Chondrocyte (in vitro differentiated cells): ENCODE results near the gene GPSM1. TPM values are rescaled to one million over a fixed set of nuclear protein-coding genes. Genes with fewer than 3 reads are reported as not detected.
"Not testable (repeated sequence)": the region's sequence is repeated elsewhere in the genome, so short reads cannot be mapped to it uniquely, and the experiment has no call there.

Experiments
- DNase-seq: peaks from one replicate; pipeline ENCODE4 v3.0.0; 2021; ENCODE audit warnings: mixed read lengths, low spot score
- H3K27ac Mint-ChIP-seq: one replicate; pipeline ENCODE4 v1.8.0; 2021; ENCODE audit warnings: mild to moderate bottlenecking, moderate library complexity, mixed read lengths; ENCODE audit not compliant: unreplicated experiment
- H3K27me3 Mint-ChIP-seq: 2 replicates; pipeline ENCODE4 v1.8.0; 2021; ENCODE audit warnings: low read depth, mixed read lengths
- H3K36me3 Mint-ChIP-seq: 2 replicates; pipeline ENCODE4 v1.8.0; 2021; ENCODE audit warnings: low read depth, mixed read lengths
- H3K4me1 Mint-ChIP-seq: 2 replicates; pipeline ENCODE4 v1.8.0; 2021; ENCODE audit warnings: low read depth, mild to moderate bottlenecking, mixed read lengths
- H3K4me3 Mint-ChIP-seq: one replicate; pipeline ENCODE4 v1.8.0; 2021; ENCODE audit warnings: mild to moderate bottlenecking, moderate library complexity, mixed read lengths; ENCODE audit not compliant: unreplicated experiment
- H3K9me3 Mint-ChIP-seq: 2 replicates; pipeline ENCODE4 v1.8.0; 2021; ENCODE audit warnings: low read depth, mixed read lengths
- total RNA-seq: library from RNA; stranded (reverse); gene quantifications from 3 replicates; pipeline ENCODE4 v1.2.1, GENCODE V29; 2021
- TF ChIP-seq, protein P1 (sequence below): fragments of 200-600 bp; sonication (generic); IDR thresholded peaks from 2 replicates; pipeline ENCODE4 v1.5.0; 2021; ENCODE audit warnings: antibody characterized with exemption, mild to moderate bottlenecking, moderate library complexity

GPSM1 gene
- total RNA-seq, 1 donor from 2014 or later: 40.0 TPM

DNA sequence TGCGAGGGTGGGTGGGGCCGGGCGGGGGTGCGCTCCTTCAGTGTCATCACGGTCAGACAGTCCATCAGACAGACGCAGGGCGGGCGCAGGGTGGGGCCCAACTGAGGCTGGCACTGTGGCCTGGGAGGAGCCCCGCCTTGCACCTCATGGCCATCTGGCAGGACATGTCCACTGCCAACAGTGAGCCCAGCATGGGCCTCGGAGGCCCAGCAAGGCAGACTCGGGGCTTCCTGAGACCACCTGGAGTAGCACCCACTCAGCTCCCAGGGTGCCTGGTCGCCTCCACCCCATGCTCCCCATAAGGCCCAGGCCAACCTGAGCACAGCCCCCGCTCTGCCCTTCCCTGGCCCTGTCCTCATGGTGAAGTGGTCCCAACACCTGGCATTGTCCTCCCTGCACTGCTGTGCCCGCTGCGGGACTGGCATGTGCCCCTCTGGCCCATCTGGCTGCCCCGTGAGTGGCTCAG is 8.5 kb upstream of the GPSM1 start:
- Mint-ChIP-seq H3K4me1 (no peaks in the 10 kb centered on the region), H3K27ac (no peak overlapping the region), H3K9me3 (peaks cover 28% of the 10 kb centered on the region), H3K4me3 (no peak overlapping the region), H3K27me3 (peaks cover 5% of the 10 kb centered on the region), H3K36me3 (peaks cover 7% of the 10 kb centered on the region)
- TF ChIP-seq, protein P1, sequence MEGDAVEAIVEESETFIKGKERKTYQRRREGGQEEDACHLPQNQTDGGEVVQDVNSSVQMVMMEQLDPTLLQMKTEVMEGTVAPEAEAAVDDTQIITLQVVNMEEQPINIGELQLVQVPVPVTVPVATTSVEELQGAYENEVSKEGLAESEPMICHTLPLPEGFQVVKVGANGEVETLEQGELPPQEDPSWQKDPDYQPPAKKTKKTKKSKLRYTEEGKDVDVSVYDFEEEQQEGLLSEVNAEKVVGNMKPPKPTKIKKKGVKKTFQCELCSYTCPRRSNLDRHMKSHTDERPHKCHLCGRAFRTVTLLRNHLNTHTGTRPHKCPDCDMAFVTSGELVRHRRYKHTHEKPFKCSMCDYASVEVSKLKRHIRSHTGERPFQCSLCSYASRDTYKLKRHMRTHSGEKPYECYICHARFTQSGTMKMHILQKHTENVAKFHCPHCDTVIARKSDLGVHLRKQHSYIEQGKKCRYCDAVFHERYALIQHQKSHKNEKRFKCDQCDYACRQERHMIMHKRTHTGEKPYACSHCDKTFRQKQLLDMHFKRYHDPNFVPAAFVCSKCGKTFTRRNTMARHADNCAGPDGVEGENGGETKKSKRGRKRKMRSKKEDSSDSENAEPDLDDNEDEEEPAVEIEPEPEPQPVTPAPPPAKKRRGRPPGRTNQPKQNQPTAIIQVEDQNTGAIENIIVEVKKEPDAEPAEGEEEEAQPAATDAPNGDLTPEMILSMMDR: no peak
- DNase-seq: no peak

DNA sequence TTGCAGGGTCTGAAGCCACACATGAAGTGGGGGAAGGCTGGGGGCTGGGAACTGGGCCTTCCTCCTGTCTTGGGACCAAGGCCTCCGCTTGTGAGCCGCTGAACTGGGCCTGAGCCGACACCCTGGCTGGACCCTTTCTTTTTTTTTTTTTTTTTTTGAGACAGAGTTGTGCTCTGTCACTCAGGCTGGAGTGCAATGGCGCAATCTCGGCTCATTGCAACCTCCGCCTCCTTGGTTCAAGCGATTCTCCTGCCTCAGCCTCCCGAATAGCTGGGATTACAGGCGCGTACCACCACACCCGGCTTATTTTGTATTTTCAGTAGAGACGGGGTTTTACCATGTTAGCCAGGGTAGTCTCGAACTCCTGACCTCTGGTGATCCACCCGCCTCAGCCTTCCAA is 8.1 kb upstream of the GPSM1 start:
- H3K4me1 Mint-ChIP-seq, H3K36me3 Mint-ChIP-seq, H3K27me3 Mint-ChIP-seq, H3K27ac Mint-ChIP-seq, DNase-seq, H3K4me3 Mint-ChIP-seq: not testable (repeated sequence)
- H3K9me3 Mint-ChIP-seq: peaks cover 28% of the 10 kb centered on the region

DNA sequence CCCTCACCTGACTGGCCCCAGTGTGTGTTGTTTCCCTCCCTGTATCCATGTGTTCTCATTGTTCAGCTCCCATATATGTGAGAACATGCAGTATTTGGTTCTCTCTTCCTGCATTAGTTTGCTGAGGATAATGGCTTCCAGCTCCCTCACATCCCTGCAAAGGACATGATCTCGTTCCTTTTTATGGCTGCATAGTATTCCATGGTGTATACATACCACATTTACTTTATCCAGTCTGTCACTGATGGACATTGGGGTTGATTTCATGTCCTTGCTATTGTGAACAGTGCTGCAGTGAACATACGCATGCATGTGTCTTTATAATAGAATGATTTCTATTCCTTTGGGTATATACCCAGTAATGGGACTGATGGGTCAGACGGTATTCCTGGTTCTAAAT is 7.4 kb upstream of the GPSM1 start:
- not testable (repeated sequence) for H3K36me3 Mint-ChIP-seq, H3K4me3 Mint-ChIP-seq, DNase-seq, H3K27ac Mint-ChIP-seq, H3K4me1 Mint-ChIP-seq, H3K27me3 Mint-ChIP-seq
- peaks cover 21% of the 10 kb centered on the region for H3K9me3 Mint-ChIP-seq

DNA sequence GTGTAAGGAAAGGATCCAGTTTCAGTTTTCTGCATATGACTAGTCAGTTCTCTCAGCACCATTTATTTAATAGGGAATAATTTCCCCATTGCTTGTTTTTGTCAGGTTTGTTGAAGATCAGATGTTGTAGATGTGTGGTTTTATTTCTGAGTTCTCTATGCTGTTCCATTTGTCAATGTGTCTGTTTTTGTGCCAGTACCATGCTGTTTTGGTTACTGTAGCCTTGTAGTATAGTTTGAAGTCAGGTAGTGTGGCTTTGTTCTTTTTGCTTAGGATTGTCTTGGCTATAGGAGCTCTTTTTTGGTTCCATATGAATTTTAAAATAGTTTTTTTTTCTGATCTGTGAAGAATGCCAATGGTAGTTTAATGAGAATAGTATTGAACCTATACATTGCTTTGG is 6.4 kb upstream of the GPSM1 start:
- H3K27ac Mint-ChIP-seq, H3K36me3 Mint-ChIP-seq, H3K4me1 Mint-ChIP-seq, DNase-seq, H3K4me3 Mint-ChIP-seq, H3K27me3 Mint-ChIP-seq: not testable (repeated sequence)
- H3K9me3 Mint-ChIP-seq: peaks cover 14% of the 10 kb centered on the region

DNA sequence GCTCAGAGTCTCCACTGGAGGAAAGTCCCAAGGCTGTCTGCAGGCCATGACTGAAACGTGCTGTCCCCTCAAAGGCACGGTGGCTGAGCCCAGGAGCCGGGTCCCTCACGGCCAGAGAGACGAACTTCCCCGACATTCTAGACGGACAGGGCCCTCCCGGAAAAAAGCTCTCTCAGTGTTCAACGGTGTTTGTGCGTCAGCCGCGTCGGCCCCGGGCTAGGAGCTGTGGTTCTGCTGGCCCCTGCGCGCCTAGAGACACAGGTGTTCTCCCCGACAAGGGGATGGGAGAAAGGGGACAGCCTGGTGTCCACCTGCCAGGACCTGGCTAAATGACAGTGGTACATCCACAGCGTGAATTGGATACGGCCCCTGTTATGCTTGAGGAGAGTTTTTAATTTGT is 5.8 kb upstream of the GPSM1 start:
- no peak for DNase-seq
- H3K4me3 Mint-ChIP-seq: no peak overlapping the region
- H3K27ac Mint-ChIP-seq: no peak overlapping the region
- peaks cover 10% of the 10 kb centered on the region for H3K9me3 Mint-ChIP-seq
- H3K27me3 Mint-ChIP-seq: peaks cover 5% of the 10 kb centered on the region
- TF ChIP-seq, protein P1: no peak
- H3K36me3 Mint-ChIP-seq: no peaks in the 10 kb centered on the region
- peaks cover 10% of the 10 kb centered on the region for H3K4me1 Mint-ChIP-seq

DNA sequence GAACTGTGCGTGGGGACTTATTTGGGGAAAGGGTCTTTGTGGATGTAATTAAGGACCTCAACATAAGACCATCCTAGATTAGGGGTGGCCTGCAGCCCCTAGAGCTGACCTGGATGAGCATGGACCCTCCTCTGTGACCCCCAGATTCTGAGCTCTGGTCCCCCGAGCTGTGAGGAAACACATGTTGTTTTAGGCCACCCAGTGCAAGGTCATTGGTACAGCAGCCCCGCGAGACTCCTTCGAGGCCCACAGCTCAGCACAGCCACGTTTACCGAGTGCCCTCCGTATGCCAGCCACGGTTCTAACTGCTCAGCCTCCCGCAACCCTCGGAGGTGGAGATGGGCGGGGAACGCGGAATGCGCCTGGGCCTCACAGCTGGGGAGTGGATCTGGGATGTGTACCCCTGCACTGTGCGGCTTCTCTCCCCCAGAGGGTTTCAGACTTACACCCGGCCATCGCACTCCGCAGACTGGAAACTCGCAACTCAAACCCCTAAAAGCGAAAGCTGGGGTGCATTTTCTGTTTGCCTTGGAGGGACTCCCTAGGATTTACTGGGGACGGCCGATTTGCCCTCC is 4.5 kb upstream of the GPSM1 start:
- Mint-ChIP-seq H3K9me3 (peaks cover 10% of the 10 kb centered on the region), H3K4me3 (no peak overlapping the region), H3K36me3 (no peaks in the 10 kb centered on the region), H3K27me3 (peaks cover 5% of the 10 kb centered on the region), H3K27ac (no peak overlapping the region), H3K4me1 (peaks cover 15% of the 10 kb centered on the region)
- TF ChIP-seq, protein P1: no peak
- no peak for DNase-seq

DNA sequence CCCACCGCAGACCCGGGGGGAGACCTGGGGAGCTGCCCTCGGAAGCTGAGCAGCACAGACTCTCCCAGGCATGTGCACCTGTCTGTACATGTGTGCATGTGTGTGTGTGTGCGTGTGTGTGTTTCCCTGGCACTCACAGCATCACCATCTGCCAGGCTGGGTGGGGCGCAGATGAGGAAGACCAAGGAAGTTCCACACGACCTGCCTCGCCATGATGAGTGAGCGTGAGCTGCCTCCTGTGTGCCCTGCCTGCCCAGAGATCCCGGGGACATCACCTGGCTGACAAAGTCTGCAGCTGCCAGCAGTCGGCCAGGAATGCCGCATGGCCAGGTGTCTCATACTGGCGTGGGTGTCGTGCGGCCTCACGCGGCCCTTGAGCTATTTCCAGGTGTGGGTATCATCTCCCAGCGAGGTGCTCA is 4.0 kb upstream of the GPSM1 start:
- Mint-ChIP-seq H3K4me1 (peaks cover 15% of the 10 kb centered on the region), H3K27me3 (peaks cover 5% of the 10 kb centered on the region), H3K9me3 (peaks cover 10% of the 10 kb centered on the region), H3K36me3 (no peaks in the 10 kb centered on the region), H3K4me3 (no peak overlapping the region), H3K27ac (no peak overlapping the region)
- no peak for DNase-seq
- TF ChIP-seq, protein P1: no peak
